Activated naive CD8-positive, alpha-beta T cell treated with anti-CD3 and anti-CD28 coated beads, Interleukin-2, amount 50 U/mL, for 24 hours (primary cell): ENCODE data around the gene PIK3C3.
A peak's percentile ranks its signal among the peaks of the same experiment; 100 is the strongest.

Experiments used
- ATAC-seq: fragments of 150-1000 bp; cut with Tn5 transposase; one replicate; pipeline ENCODE4 v1.10.0; 2021
- DNase-seq: peaks from one replicate; pipeline ENCODE4 v3.0.0; 2021
- H3K27ac Mint-ChIP-seq: one replicate; pipeline ENCODE4 v1.8.0; 2021; ENCODE audit warnings: mild to moderate bottlenecking, mixed read lengths
- H3K27me3 Mint-ChIP-seq: one replicate; pipeline ENCODE4 v1.8.0; 2021; ENCODE audit warnings: mixed read lengths
- H3K36me3 Mint-ChIP-seq: one replicate; pipeline ENCODE4 v1.8.0; 2021; ENCODE audit warnings: low read depth, mixed read lengths
- H3K4me1 Mint-ChIP-seq: one replicate; pipeline ENCODE4 v1.8.0; 2021; ENCODE audit warnings: mixed read lengths
- H3K4me3 Mint-ChIP-seq: one replicate; pipeline ENCODE4 v1.8.0; 2021; ENCODE audit warnings: mild to moderate bottlenecking, moderate library complexity, mixed read lengths
- H3K9me3 Mint-ChIP-seq: one replicate; pipeline ENCODE4 v1.8.0; 2021; ENCODE audit warnings: mixed read lengths

Gene PIK3C3

GRCh38 chr18:42052122-42052708 lies 97.2 kb downstream of the PIK3C3 start:
- Mint-ChIP-seq H3K36me3 (peaks cover 16% of the 10 kb centered on the region), H3K4me3 (no peak overlapping the region), H3K9me3 (no peaks in the 10 kb centered on the region), H3K4me1 (peaks cover 6% of the 10 kb centered on the region), H3K27me3 (no peaks in the 10 kb centered on the region), H3K27ac (no peak overlapping the region)
- ATAC-seq, result no peak
- no peak for DNase-seq

GRCh38 chr18:42053188-42053781 lies 98.3 kb downstream of the PIK3C3 start:
- Mint-ChIP-seq H3K27ac (no peak overlapping the region), H3K4me3 (no peak overlapping the region), H3K27me3 (no peaks in the 10 kb centered on the region), H3K4me1 (peaks cover 6% of the 10 kb centered on the region), H3K36me3 (peaks cover 17% of the 10 kb centered on the region), H3K9me3 (no peaks in the 10 kb centered on the region)
- ATAC-seq (no peak), DNase-seq (peak; percentile 69)

- ATAC-seq, result no peak
- Mint-ChIP-seq H3K27me3 (no peaks in the 10 kb centered on the region), H3K36me3 (peaks cover 35% of the 10 kb centered on the region)
These were observed 109.1 kb downstream of the PIK3C3 start for GRCh38 chr18:42064109-42064508.

GRCh38 chr18:42067518-42067917 lies 112.5 kb downstream of the PIK3C3 start:
- Mint-ChIP-seq H3K27me3 (no peaks in the 10 kb centered on the region), H3K36me3 (peaks cover 44% of the 10 kb centered on the region)
- ATAC-seq, result no peak

More at GRCh38 chr18:42064109-42064508, 109.1 kb downstream of the PIK3C3 start:
- no peak for DNase-seq
- Mint-ChIP-seq H3K27ac (no peak overlapping the region), H3K4me1 (no peaks in the 10 kb centered on the region), H3K4me3 (no peak overlapping the region), H3K9me3 (no peaks in the 10 kb centered on the region)

GRCh38 chr18:42068030-42068429 lies 113.0 kb downstream of the PIK3C3 start:
- DNase-seq (no peak), ATAC-seq (no peak)
- Mint-ChIP-seq H3K4me1 (no peaks in the 10 kb centered on the region), H3K9me3 (no peaks in the 10 kb centered on the region), H3K27ac (no peak overlapping the region), H3K4me3 (no peak overlapping the region), H3K27me3 (no peaks in the 10 kb centered on the region), H3K36me3 (peaks cover 45% of the 10 kb centered on the region)

More at GRCh38 chr18:42067518-42067917, 112.5 kb downstream of the PIK3C3 start:
- H3K27ac Mint-ChIP-seq, result no peak overlapping the region
- no peaks in the 10 kb centered on the region for H3K9me3 Mint-ChIP-seq
- no peaks in the 10 kb centered on the region for H3K4me1 Mint-ChIP-seq
- no peak for DNase-seq
- no peak overlapping the region for H3K4me3 Mint-ChIP-seq

GRCh38 chr18:42069036-42069435 lies 114.0 kb downstream of the PIK3C3 start:
- peaks cover 49% of the 10 kb centered on the region for H3K36me3 Mint-ChIP-seq
- H3K27me3 Mint-ChIP-seq, result no peaks in the 10 kb centered on the region
- DNase-seq (no peak), ATAC-seq (no peak)
- no peaks in the 10 kb centered on the region for H3K4me1 Mint-ChIP-seq
- H3K9me3 Mint-ChIP-seq, result no peaks in the 10 kb centered on the region
- H3K27ac Mint-ChIP-seq, result no peak overlapping the region
- H3K4me3 Mint-ChIP-seq, result no peak overlapping the region

- peaks cover 54% of the 10 kb centered on the region for H3K36me3 Mint-ChIP-seq
- H3K4me3 Mint-ChIP-seq, result no peak overlapping the region
- no peak for ATAC-seq
- H3K4me1 Mint-ChIP-seq, result peaks cover 2% of the 10 kb centered on the region
- H3K9me3 Mint-ChIP-seq, result no peaks in the 10 kb centered on the region
- no peak for DNase-seq
- H3K27me3 Mint-ChIP-seq, result no peaks in the 10 kb centered on the region
- H3K27ac Mint-ChIP-seq, result no peak overlapping the region
These were observed 117.4 kb downstream of the PIK3C3 start for GRCh38 chr18:42072407-42072806.

- DNase-seq (no peak), ATAC-seq (peak; percentile 54)
- Mint-ChIP-seq H3K27ac (no peak overlapping the region), H3K36me3 (peaks cover 53% of the 10 kb centered on the region), H3K4me1 (peaks cover 2% of the 10 kb centered on the region), H3K4me3 (no peak overlapping the region), H3K9me3 (no peaks in the 10 kb centered on the region), H3K27me3 (no peaks in the 10 kb centered on the region)
These were observed 119.7 kb downstream of the PIK3C3 start for GRCh38 chr18:42074704-42075103.

- Mint-ChIP-seq H3K4me1 (peaks cover 5% of the 10 kb centered on the region), H3K27me3 (no peaks in the 10 kb centered on the region), H3K27ac (no peak overlapping the region), H3K9me3 (no peaks in the 10 kb centered on the region), H3K36me3 (peaks cover 63% of the 10 kb centered on the region), H3K4me3 (no peak overlapping the region)
- ATAC-seq, result no peak
- DNase-seq, result no peak
These were observed 123.7 kb downstream of the PIK3C3 start for GRCh38 chr18:42078711-42079110.

- Mint-ChIP-seq H3K4me1 (peaks cover 2% of the 10 kb centered on the region), H3K27ac (no peak overlapping the region), H3K27me3 (no peaks in the 10 kb centered on the region), H3K36me3 (peaks cover 61% of the 10 kb centered on the region), H3K4me3 (no peak overlapping the region), H3K9me3 (no peaks in the 10 kb centered on the region)
- ATAC-seq (no peak), DNase-seq (no peak)
These were observed 125.3 kb downstream of the PIK3C3 start for GRCh38 chr18:42080340-42080739.

- Mint-ChIP-seq H3K27me3 (no peaks in the 10 kb centered on the region), H3K4me1 (peaks cover 2% of the 10 kb centered on the region), H3K9me3 (no peaks in the 10 kb centered on the region), H3K4me3 (no peak overlapping the region), H3K36me3 (peaks cover 54% of the 10 kb centered on the region), H3K27ac (peak overlapping the region; percentile 3)
- ATAC-seq (no peak), DNase-seq (no peak)
These were observed 127.6 kb downstream of the PIK3C3 start for GRCh38 chr18:42082415-42083234.

- Mint-ChIP-seq H3K36me3 (peaks cover 35% of the 10 kb centered on the region), H3K27ac (no peak overlapping the region), H3K4me3 (no peak overlapping the region), H3K9me3 (no peaks in the 10 kb centered on the region), H3K4me1 (peaks cover 2% of the 10 kb centered on the region), H3K27me3 (no peaks in the 10 kb centered on the region)
- DNase-seq, result no peak
- ATAC-seq, result no peak
These were observed 131.3 kb downstream of the PIK3C3 start for GRCh38 chr18:42086288-42086687.

- Mint-ChIP-seq H3K4me1 (peaks cover 2% of the 10 kb centered on the region), H3K36me3 (peaks cover 27% of the 10 kb centered on the region), H3K27me3 (no peaks in the 10 kb centered on the region), H3K9me3 (no peaks in the 10 kb centered on the region), H3K27ac (no peak overlapping the region), H3K4me3 (no peak overlapping the region)
- ATAC-seq (no peak), DNase-seq (no peak)
These were observed 132.2 kb downstream of the PIK3C3 start for GRCh38 chr18:42087235-42087634.

GRCh38 chr18:42087876-42088275 lies 132.8 kb downstream of the PIK3C3 start:
- Mint-ChIP-seq H3K4me3 (no peak overlapping the region), H3K9me3 (no peaks in the 10 kb centered on the region), H3K4me1 (no peaks in the 10 kb centered on the region), H3K36me3 (peaks cover 21% of the 10 kb centered on the region), H3K27me3 (no peaks in the 10 kb centered on the region), H3K27ac (no peak overlapping the region)
- ATAC-seq (no peak), DNase-seq (no peak)

- Mint-ChIP-seq H3K27ac (no peak overlapping the region), H3K36me3 (peaks cover 4% of the 10 kb centered on the region), H3K4me3 (no peak overlapping the region), H3K4me1 (no peaks in the 10 kb centered on the region), H3K9me3 (no peaks in the 10 kb centered on the region), H3K27me3 (no peaks in the 10 kb centered on the region)
- DNase-seq (no peak), ATAC-seq (no peak)
These were observed 137.8 kb downstream of the PIK3C3 start for GRCh38 chr18:42092848-42093247.
